HG03354 (cell line): ENCODE measurements around the gene ZNF800.

ENCODE experiments used
- ATAC-seq: cut with Tn5 transposase; IDR thresholded peaks from one replicate; pipeline ENCODE4 v1.9.1; 2021; ENCODE audit warnings: mild to moderate bottlenecking; ENCODE audit not compliant: unreplicated experiment, poor library complexity, severe bottlenecking

ZNF800 gene

DNA sequence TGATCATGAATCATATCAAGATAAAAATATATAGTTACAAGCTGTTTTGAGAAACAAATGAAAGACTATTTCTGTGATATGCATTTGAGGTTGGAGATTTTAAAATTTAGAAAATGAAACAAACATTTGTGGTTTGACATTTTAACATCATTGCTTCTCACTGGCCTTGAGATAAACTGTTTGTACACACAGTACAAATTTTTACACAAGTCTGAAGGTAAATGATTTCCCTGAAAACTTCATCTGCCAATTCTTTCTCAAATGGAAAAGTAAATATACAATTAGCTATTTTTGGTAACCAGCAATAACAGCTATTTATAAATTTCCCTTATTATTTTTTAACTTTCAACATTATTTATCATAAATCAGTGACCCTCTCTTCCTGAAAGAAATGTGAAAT is 38.6 kb downstream of the ZNF800 start:
- ATAC-seq: no peak

DNA sequence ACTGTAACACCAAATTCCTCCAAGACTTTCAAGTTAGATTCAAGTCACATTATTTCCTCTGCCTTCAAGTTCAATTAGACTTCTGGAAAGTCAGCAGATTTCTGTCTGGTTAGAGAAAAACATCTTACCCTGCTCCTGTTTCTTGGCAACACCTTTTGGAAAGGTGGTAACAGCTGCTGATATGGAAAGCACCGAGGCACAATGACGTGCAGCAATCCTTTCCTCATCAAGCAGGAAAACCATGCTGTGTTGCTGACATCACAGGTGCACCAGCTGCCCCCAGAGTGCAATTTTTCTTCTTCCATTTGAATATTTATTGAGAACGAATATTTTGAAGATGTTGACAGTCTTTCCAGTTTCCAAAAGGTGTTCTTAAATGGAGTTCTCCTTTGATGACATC is 41.9 kb downstream of the ZNF800 start:
- no peak for ATAC-seq

DNA sequence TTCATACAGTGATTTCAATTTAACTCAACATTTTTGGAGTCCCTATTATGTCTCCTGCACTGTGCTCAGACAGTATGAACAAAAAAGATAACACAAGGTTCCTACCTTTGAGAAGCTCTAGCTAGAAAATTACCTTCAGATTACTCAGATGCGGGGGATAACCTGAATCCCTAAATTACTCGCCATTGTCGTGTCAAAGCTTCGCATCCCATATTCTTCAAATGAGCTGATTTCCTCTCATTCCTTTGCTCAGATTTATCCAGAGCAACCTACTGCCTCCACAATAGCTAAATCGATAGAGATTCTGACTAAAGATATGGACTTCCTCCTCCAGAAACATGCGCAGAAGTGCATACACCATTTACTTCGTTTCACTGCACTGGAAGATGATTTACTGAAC is 42.6 kb downstream of the ZNF800 start:
- ATAC-seq: no peak

DNA sequence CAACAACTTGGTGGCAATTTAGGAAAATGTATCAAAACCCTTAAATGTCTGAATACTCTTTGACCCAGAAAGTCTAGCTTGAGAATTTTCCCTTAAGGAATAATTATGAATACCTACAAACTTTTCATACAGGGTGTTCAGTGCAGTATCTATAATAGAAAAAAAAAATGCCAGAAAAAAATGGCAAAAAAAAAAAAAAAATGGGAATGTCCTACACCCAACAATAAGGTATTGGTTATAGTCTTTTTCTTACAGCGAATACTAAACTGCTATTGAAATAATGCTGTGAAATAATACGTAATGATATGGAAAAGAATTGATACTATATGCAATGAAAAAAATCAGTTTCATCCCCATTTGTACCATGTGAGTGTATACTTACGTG is 44.3 kb downstream of the ZNF800 start:
- no peak for ATAC-seq

- ATAC-seq: peak; percentile 98
These were observed 44.8 kb downstream of the ZNF800 start for GRCh38 chr7:127347567-127348246.

DNA sequence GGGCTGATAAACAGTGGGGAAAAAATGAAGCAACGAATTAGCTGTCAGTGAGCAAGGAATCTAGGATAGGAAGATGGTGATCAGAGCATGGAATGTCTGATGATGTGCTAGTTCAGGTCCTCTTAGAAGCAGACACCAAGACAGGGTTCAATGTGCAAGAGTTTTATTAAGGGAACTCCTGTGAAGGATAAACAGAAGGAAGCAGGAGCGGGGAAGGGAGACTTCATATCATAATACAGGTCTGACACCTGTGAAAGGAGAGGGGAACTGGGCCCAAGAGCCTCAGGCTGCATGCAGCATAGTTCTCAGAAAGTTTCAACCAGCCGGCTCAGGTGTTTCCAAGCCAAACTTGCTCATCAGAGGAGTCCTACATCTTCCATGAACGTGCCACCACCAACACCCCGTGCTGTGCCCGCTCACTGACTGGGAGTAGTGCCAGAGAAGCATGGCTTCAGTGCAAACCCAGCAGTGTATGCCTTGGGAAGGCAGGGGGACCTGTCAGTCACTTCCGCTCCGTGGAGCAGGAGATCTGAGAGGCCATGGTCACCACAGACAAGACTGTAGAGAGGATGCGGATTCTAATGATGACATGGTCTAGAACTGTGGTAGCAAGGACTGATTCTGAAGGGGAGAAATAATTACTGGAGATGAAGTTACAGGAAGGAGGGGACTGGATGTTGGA is 45.8 kb downstream of the ZNF800 start:
- no peak for ATAC-seq

GRCh38 chr7:127342596-127342995 is 49.9 kb downstream of the ZNF800 start:
- no peak for ATAC-seq

- ATAC-seq: no peak
These were observed 54.4 kb downstream of the ZNF800 start for GRCh38 chr7:127338122-127338521.

DNA sequence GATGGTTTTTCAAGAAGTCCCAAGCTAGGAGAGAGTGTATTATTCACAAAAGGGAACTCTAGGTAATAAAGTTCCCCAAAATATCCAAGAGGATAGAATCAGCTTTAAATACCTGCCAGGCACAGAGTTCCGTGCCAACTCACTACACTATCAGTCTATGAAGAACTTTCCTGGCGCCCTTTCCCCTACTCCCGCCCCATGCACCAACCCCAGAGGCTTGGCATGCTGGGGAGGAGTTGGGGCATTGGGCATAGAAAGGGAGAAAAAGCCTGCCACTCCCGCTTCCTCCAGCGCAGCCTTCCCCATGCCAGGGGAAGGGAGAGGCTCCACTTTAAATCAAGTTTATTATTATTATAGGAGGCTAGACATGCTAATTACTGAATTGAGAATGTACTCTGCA is 54.9 kb downstream of the ZNF800 start:
- no peak for ATAC-seq

DNA sequence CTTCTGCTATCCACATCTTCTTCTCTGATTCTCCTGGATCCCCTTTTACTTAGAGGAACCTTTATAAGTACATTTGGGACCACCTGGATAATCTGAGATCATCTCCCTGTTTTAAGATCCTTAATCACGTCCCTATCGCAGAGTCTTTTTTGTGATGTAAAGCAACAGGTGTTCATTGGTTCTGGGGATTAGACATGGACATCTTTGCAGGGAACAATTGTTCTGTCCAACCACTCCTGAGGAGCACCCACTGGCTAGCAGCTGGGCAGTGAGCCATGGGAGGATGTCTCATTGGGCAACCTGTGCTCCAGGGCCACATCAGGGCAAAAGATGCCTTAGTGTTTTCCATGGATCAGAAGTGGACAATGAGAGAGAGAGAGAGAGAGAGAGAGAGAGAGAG is 56.0 kb downstream of the ZNF800 start:
- no peak for ATAC-seq

GRCh38 chr7:127332880-127333279 is 59.6 kb downstream of the ZNF800 start:
- no peak for ATAC-seq

GRCh38 chr7:127330070-127330469 is 62.4 kb downstream of the ZNF800 start:
- no peak for ATAC-seq

DNA sequence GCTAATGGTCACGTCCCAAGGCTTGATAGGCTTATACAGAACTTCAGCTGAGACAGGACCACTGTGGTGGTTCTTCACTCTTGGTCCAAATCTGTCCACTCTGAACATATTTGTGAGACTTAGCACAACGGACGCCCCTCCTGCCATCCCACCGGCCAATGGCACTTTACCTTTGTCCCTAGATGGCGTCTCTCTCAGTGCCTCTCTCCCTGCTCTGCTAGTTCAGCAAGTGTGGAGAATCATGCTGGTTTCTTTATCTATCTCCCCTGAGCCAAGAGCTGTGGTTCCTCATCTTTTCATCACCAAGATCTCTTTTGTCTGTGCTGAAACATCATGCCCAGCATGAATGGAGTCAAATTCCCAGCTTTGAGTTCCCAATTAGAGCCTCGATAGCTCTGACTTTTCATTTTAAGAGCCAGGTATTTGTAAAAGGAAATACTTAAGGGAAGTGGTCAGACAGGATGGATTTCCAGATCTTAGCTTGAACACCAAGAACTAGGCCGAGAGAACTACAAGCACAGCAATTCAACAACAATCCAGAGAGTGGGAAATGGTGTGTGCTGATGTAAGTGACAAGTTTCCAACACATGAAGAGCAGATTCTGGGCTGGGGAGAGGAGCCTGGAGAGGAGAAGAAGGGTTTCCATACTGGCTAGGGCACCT is 69.5 kb downstream of the ZNF800 start:
- no peak for ATAC-seq

- no peak for ATAC-seq
These were observed 70.2 kb downstream of the ZNF800 start for GRCh38 chr7:127322351-127322750.

DNA sequence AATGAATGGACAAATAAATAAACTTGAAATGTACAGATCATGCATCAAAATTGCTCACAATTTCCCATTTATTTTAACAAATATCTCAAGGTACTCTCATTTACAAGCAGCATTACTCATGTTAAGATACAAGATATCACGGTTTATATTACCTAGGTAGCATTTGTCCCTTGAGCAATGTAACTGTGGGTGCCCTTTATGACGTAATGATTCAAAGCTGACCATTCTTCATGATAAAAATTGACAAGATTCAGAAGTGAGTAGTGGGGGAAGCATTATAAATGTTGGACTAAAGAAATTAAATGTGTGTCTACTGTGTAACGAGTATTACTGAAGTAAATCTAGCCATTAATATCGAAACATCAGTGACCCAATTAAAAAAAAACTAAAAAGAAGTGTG is 71.5 kb downstream of the ZNF800 start:
- no peak for ATAC-seq
